Tibial nerve (tissue), 4 donors: ENCODE results near the gene RDH12.

Experiments used
- CTCF ChIP-seq, 5 experiments: fragments of 200-600 bp in 3 of 5; fragments of 450-650 bp in 2 of 5; sonication (generic) in 3 of 5; IDR thresholded peaks; one replicate each; pipeline ENCODE4 v1.5.1; 2016 to 2019; ENCODE audit warnings: antibody characterized with exemption in 5 of 5, mild to moderate bottlenecking in 3 of 5, moderate library complexity in 2 of 5
- EP300 ChIP-seq, 2 donors: sonication (generic); formaldehyde crosslinking; IDR thresholded peaks; one replicate each; pipeline ENCODE4 v1.6.1; 2017; ENCODE audit warnings: antibody characterized with exemption in 2 of 2, mild to moderate bottlenecking in 1 of 2

- no peak for TF ChIP-seq CTCF (IDR thresholded peaks at IDR 0.05)
- no peak for TF ChIP-seq EP300 (IDR thresholded peaks at IDR 0.05)
Measured at GRCh38 chr14:67727361-67727760, 25.7 kb downstream of the RDH12 start.
